Measurements from ENCODE around the gene C1QTNF6.

GRCh38 chr22:37223965-37224551 is 36.0 kb upstream of the C1QTNF6 start:
- no peak for TF ChIP-seq EZH2phosphoT487 (IDR thresholded peaks at IDR 0.05; ENCODE audit: borderline replicate concordance)
- no peak for TF ChIP-seq CTCF (IDR thresholded peaks at IDR 0.05 in 2 of 3, conservative IDR thresholded peaks at IDR 0.05 in 1 of 3; ENCODE audit: borderline replicate concordance in 1 of 3, insufficient read depth in 1 of 3, low read depth in 2 of 3, low read length in 2 of 3)

Data from HCT116 (cell line).